Adrenal gland (tissue), 19 donors: ENCODE results near the gene OR1D5. TPM values are rescaled to one million over a fixed set of nuclear protein-coding genes. Genes with fewer than 3 reads are reported as not detected.
A peak's percentile ranks its signal among the peaks of the same experiment; 100 is the strongest.
"Not testable (repeated sequence)": the region's sequence is repeated elsewhere in the genome, so short reads cannot be mapped to it uniquely, and the experiment has no call there.

Source experiments
- DNase-seq, 7 donors: peaks; one replicate each; pipeline ENCODE4 v3.0.0-alpha.2; 2019 to 2020
- H3K27ac ChIP-seq, 5 donors: fragments of 200-600 bp; sonication (generic) in 4 of 5; 1 replicate in 3 of 5; 2 replicates in 2 of 5; pipeline versions ENCODE4 v1.5.1 to v1.8.0; 2016 to 2020; ENCODE audit warnings: mild to moderate bottlenecking in 1 of 5
- H3K27me3 ChIP-seq: fragments of 200-600 bp; 2 replicates; pipeline ENCODE4 v1.8.0; 2021
- H3K36me3 ChIP-seq, 2 donors: fragments of 200-600 bp; replicated peaks in 1 of 2; 1 replicate in 1 of 2; 2 replicates in 1 of 2; pipeline versions ENCODE4 v1.5.1 to v1.8.0; 2018 to 2022
- H3K4me1 ChIP-seq, 2 donors: fragments of 200-600 bp; replicated peaks in 1 of 2; 1 replicate in 1 of 2; 2 replicates in 1 of 2; pipeline versions ENCODE4 v1.5.1 to v1.8.0; 2018 to 2021
- H3K4me3 ChIP-seq, 4 donors: fragments of 200-600 bp; sonication (generic) in 3 of 4; one replicate each; pipeline ENCODE4 v1.5.1; 2016 to 2018
- H3K9me3 ChIP-seq, 3 donors: fragments of 200-600 bp; sonication (generic) in 1 of 3; replicated peaks in 1 of 3; 1 replicate in 2 of 3; 2 replicates in 1 of 3; pipeline versions ENCODE4 v1.5.1 to v1.8.0; 2016 to 2021
- POLR2A ChIP-seq, 2 donors: fragments of 450-650 bp; IDR thresholded peaks; one replicate each; pipeline ENCODE4 v1.6.1; 2017; ENCODE audit warnings: antibody characterized with exemption in 2 of 2, mild to moderate bottlenecking in 2 of 2, moderate library complexity in 1 of 2
- WGBS, 4 donors: extraction: QIAGEN DNeasy Blood & Tissue Kit in 2 of 4; methylation state at CpG; one replicate each; pipeline versions ENCODE4 v1.1.5 to v1.1.7; 2013 to 2017; 5-methylcytosine and 5-hydroxymethylcytosine counted together
- intact Hi-C, 2 donors: fragments of 100-400 bp; cut with DNase I; formaldehyde crosslinking; loops; one replicate each; pipeline versions ENCODE4 v1.14.1 to v1.15.0; 2022 to 2023
- long read RNA-seq, 10 donors: library from polyadenylated mRNA in 3 of 10; unstranded in 2 of 10; stranded (forward) in 1 of 10; transcript quantifications; one replicate each; pipeline ENCODE4 v2.0.0 and lab custom pipeline, GENCODE V29; 2021 to 2026
- polyA plus RNA-seq, 3 donors: library from polyadenylated mRNA; stranded (reverse); fragments of 200-250 nt in 2 of 3; fragments of 350-450 nt in 1 of 3; fragmentation: Illumina TruSeq in 1 of 3; extraction: RNeasy Lipid Tissue Mini Kit (QIAGEN cat#74804) in 1 of 3; gene quantifications; one replicate each; pipeline ENCODE4 v1.2.3, GENCODE V29; 2013 to 2014
- total RNA-seq, 9 donors: library from RNA; depleted of rRNA in 4 of 9; stranded (reverse); fragments of >200 nt in 4 of 9; fragments of 120-200 nt in 1 of 9; fragmentation: NEBNext Ultra II Directional in 1 of 9; extraction: Animal tissue kit (Norgen Biotek cat#: 25700) in 1 of 9; gene quantifications; one replicate each; pipeline versions ENCODE4 v1.1.0 to v1.2.4, GENCODE V29; 2013 to 2023
- TF ChIP-seq, protein P1 (sequence below), 6 experiments: fragments of 450-650 bp in 4 of 6; fragments of 200-600 bp in 2 of 6; sonication (generic) in 1 of 6; IDR thresholded peaks; 1 replicate in 5 of 6; 2 replicates in 1 of 6; pipeline versions ENCODE4 v1.5.1 to v1.8.0; 2016 to 2021; ENCODE audit warnings: antibody characterized with exemption in 6 of 6, mild to moderate bottlenecking in 2 of 6, moderate library complexity in 1 of 6
- donor health status: healthy with polysubstance abuse.
- donor health status: Bipolar disorder and iron deficiency.
- donor health status: DM: yes; HTN: yes; CAD: no.
- donor health status: DM: no; HTN: no; CAD: no.
- donor health status: DM: no; HTN: no; CAD: no.
- donor health status: DM: yes; HTN: yes; CAD: no.

Gene OR1D5
- total RNA-seq (not detected), polyA plus RNA-seq (not detected)
- long read RNA-seq, donor 1 = 0 reads
- long read RNA-seq, donor 2 = 0 reads
- long read RNA-seq, donor 3 = 0 reads
- long read RNA-seq, donor 4 = 0 reads
- long read RNA-seq, donor 5 = 0 reads
- long read RNA-seq, donor 6 = 0 reads
- long read RNA-seq, donor 7 = 0 reads
- long read RNA-seq, donor 8 = 0 reads
- long read RNA-seq, donor 9 = 0 reads
- long read RNA-seq, donor 10 = 0 reads

GRCh38 chr17:3063507-3063906 is at the start of gene OR1D5:
TSS of gene OR1D5 (minus strand) at chr17:3063607. CDS start at chr17:3063607, 0 bp downstream.
- 67 to 83% methylated on average over 1 of the region's 2 CpGs; no CpG with 5 or more reads in 2 of the 4 donors for WGBS, 4 donors
- H3K27ac ChIP-seq = not testable (repeated sequence)

DNA sequence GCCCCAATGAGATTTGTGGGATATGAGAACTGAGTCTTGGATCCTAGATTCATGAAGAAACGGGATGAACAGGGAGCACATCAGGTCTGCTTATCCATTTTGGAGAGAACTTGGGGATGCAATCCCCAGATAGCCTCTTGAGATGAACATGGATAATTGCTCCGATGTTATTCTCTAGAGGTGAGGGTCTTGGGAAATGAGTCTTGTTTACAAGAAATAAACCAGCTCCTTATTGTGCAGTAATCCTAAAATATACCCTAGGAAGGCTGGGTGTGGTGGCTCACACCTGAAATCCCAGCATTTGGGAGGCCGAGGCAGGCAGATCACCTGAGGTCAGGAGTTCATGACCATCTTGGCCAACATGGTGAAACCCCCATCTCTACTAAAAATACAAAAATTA is 40.9 kb upstream of the OR1D5 start, which contains the start of gene OR1D2:
TSS of gene OR1D2 (minus strand) at position 101 of the 400 bp plus-strand sequence. CDS start 11,426 bp downstream, outside the sequence.
- TF ChIP-seq POLR2A (IDR thresholded peaks at IDR 0.05) = no peak
- TF ChIP-seq, protein P1, sequence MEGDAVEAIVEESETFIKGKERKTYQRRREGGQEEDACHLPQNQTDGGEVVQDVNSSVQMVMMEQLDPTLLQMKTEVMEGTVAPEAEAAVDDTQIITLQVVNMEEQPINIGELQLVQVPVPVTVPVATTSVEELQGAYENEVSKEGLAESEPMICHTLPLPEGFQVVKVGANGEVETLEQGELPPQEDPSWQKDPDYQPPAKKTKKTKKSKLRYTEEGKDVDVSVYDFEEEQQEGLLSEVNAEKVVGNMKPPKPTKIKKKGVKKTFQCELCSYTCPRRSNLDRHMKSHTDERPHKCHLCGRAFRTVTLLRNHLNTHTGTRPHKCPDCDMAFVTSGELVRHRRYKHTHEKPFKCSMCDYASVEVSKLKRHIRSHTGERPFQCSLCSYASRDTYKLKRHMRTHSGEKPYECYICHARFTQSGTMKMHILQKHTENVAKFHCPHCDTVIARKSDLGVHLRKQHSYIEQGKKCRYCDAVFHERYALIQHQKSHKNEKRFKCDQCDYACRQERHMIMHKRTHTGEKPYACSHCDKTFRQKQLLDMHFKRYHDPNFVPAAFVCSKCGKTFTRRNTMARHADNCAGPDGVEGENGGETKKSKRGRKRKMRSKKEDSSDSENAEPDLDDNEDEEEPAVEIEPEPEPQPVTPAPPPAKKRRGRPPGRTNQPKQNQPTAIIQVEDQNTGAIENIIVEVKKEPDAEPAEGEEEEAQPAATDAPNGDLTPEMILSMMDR (IDR thresholded peaks at IDR 0.05) = no peak
- Histone ChIP-seq H3K4me3 (no peak within 1 kb of the TSS), H3K36me3 (no peaks in the 10 kb centered on the region), H3K9me3 (no peaks in the 10 kb centered on the region), H3K4me1 (no peaks in the 10 kb centered on the region), H3K27ac (no peak within 1 kb of the TSS), H3K27me3 (no peaks in the 10 kb centered on the region)
- 56 to 70% (median 63%) methylated on average over 2 to 3 of the region's 3 CpGs for WGBS, 4 donors
- intact Hi-C loops = no loop called here
- no peak for DNase-seq

More at GRCh38 chr17:3063507-3063906, at the start of gene OR1D5:
- H3K9me3 ChIP-seq, DNase-seq, H3K27me3 ChIP-seq, H3K4me3 ChIP-seq, H3K4me1 ChIP-seq, intact Hi-C loops, H3K36me3 ChIP-seq: not testable (repeated sequence)

- intact Hi-C loops, H3K27ac ChIP-seq, H3K36me3 ChIP-seq, H3K4me3 ChIP-seq, H3K9me3 ChIP-seq, H3K4me1 ChIP-seq, H3K27me3 ChIP-seq, DNase-seq: not testable (repeated sequence)
- 40 to 77% (median 66%) methylated on average over 4 of the region's 4 CpGs for WGBS, 4 donors
Measured at GRCh38 chr17:3073850-3074249, 10.4 kb upstream of the OR1D5 start.

DNA sequence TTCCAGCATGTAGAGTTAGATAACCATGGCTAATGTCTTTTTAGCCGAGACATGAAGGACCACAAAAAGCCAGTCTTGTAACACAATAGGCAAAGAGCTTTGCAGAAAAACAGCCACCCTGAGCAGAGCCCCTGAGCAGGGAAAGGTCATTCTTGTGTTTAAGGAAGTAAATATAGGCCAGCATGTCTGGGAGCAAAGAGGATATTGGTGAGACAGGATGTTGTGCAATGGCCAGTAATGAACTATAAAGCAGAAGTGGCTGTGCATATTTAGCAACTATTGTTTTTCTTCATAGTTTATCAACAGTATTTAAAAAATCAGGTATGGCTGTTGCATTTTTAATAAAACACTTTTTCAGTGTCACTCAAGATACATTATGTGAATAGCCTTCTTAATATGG is 1.8 kb upstream of the OR1D5 start:
- H3K27ac ChIP-seq, H3K9me3 ChIP-seq, H3K4me3 ChIP-seq, H3K27me3 ChIP-seq, H3K36me3 ChIP-seq, H3K4me1 ChIP-seq, intact Hi-C loops: not testable (repeated sequence)
- 57 to 71% methylated on average over 1 of the region's 1 CpG; no CpG with 5 or more reads in 2 of the 4 donors for WGBS, 4 donors
- DNase-seq = peak in 2 of 7 donors; percentile 17 to 24

DNA sequence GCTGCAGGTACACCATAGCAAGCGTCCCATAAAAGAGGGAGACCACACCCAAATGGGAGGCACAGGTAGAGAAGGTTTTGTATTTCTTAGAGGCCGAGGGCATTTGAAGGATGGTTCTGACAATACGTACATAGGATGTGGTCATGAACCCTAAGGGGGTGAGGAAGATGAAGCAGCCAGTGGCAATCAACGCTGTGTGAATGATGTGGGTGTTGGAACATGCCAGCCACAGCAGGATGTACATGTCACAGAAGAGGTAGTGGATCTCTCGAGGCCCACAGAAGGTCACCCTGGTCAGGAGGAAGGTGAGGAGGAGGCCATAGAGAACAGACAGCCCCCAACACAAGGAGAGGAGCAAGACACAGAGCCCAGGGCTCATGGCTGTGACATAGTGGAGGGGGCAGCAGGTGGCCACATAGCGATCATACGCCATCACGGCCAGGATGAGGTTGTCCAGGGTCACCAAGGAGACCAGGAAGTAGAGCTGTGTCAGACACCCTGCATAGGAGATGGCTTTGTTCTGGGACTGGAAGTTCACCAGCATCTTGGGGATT is 506 bp downstream of the OR1D5 start:
- intact Hi-C loops, DNase-seq, H3K4me1 ChIP-seq, H3K27ac ChIP-seq, H3K36me3 ChIP-seq, H3K9me3 ChIP-seq, H3K27me3 ChIP-seq, H3K4me3 ChIP-seq: not testable (repeated sequence)
- WGBS, 4 donors = 76 to 84% (median 80%) methylated on average over 5 to 8 of the region's 8 CpGs

GRCh38 chr17:3054868-3055267 is 8.5 kb downstream of the OR1D5 start:
- H3K4me3 ChIP-seq, H3K4me1 ChIP-seq, H3K27me3 ChIP-seq, DNase-seq, intact Hi-C loops, H3K36me3 ChIP-seq, H3K9me3 ChIP-seq, H3K27ac ChIP-seq: not testable (repeated sequence)
- WGBS, 4 donors = 81 to 100% (median 89%) methylated on average over 1 of the region's 2 CpGs
